ENCODE data around the gene RASSF5. TPM values are rescaled to one million over a fixed set of nuclear protein-coding genes. Genes with fewer than 3 reads are reported as not detected.

RASSF5 gene
- total and polyA plus RNA-seq, 2 of the 13 experiments (the other 11 are each of a cell fraction or from before 2014, with no cell fraction given): 0.18 to 0.40 TPM

DNA sequence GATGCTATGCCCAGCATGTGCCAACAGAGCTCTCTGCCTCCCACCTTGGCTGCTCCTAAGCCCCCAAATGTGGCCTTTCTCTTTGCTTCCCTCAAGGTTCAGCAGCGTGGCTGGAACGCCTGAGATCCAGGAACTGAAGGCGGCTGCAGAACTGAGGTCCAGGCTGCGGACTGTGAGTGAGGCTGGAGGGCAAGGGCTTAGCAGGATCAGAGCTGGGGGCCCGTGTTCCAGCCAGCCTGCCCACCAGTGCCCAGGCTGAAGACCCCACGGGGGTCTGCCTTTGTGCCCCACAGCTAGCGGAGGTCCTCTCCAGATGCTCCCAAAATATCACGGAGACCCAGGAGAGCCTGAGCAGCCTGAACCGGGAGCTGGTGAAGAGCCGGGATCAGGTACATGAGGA, 22.4 kb upstream of the RASSF5 start:
- TF ChIP-seq DNMT1 (CRISPR knock-in tag; IDR thresholded peaks at IDR 0.05) (no peak), RORA (CRISPR knock-in tag; IDR thresholded peaks at IDR 0.05) (no peak), ZNF724P (CRISPR knock-in tag; IDR thresholded peaks at IDR 0.05; ENCODE audit: borderline replicate concordance) (no peak), ZNF557 (CRISPR knock-in tag; IDR thresholded peaks at IDR 0.05) (no peak), ZNF850 (CRISPR knock-in tag; conservative IDR thresholded peaks at IDR 0.05) (no peak), SRF (IDR thresholded peaks at IDR 0.05; ENCODE audit: low read depth, low read length) (no peak), ZNF710 (CRISPR knock-in tag; IDR thresholded peaks at IDR 0.05; ENCODE audit: borderline replicate concordance) (no peak), FOXO4 (CRISPR knock-in tag; conservative IDR thresholded peaks at IDR 0.05) (no peak), THYN1 (CRISPR knock-in tag; IDR thresholded peaks at IDR 0.05; ENCODE audit: borderline replicate concordance, low read depth) (no peak), SIX1 (CRISPR knock-in tag; IDR thresholded peaks at IDR 0.05; ENCODE audit: borderline replicate concordance) (no peak), SAFB2 (CRISPR knock-in tag; IDR thresholded peaks at IDR 0.05; ENCODE audit: borderline replicate concordance, low read depth) (no peak), ZNF720 (CRISPR knock-in tag; IDR thresholded peaks at IDR 0.05) (no peak)
- ChIA-PET CTCF (ENCODE audit: low intra/inter-chr PET ratio, low total read pairs) (no interaction called here), POLR2A (no interaction called here)
- no peak for ATAC-seq
- FAIRE-seq: no peak
- Histone ChIP-seq H3K4me2 (ENCODE audit: low read depth, low read length) (no peak overlapping the region), H3K4me1 (ENCODE audit: insufficient read depth, low read length) (no peaks in the 10 kb centered on the region), H2AFZ (ENCODE audit: low read length) (no peak overlapping the region), H3K36me3 (replicated peaks in 1 of 2; ENCODE audit: control insufficient read depth in 1 of 2, insufficient read depth in 2 of 2, low read length in 2 of 2) (peaks cover 1 to 2% of the 10 kb centered on the region in 2 experiments; a peak in 1 of 5 replicates), H4K20me1 (ENCODE audit: insufficient read depth, low read length) (no peaks in the 10 kb centered on the region), H3K27me3 (ENCODE audit: control insufficient read depth in 1 of 2, insufficient read depth in 2 of 2, low read length in 2 of 2) (no peaks in the 10 kb centered on the region), H3K27ac (ENCODE audit: extremely low read length, insufficient read depth, low read length) (no peak overlapping the region), H3K4me3 (replicated peaks in 1 of 3; ENCODE audit: insufficient read depth in 1 of 3, low read depth in 2 of 3, low read length in 3 of 3) (no peak overlapping the region), H3K79me2 (ENCODE audit: insufficient read depth, low read length) (no peaks in the 10 kb centered on the region), H3K9ac (ENCODE audit: insufficient read depth, low read depth, low read length) (no peak overlapping the region), H3K9me3 (ENCODE audit: low read length) (no peaks in the 10 kb centered on the region)
- intact Hi-C loops (cut with micrococcal nuclease; ENCODE audit: unreplicated experiment): no loop called here
- no peak for DNase-seq (ENCODE audit: low spot score)
- WGBS (ENCODE audit: low lambda C conversion rate): 100% methylated on average over 2 of the region's 10 CpGs
- BruUV-seq (replicated peaks): no TSS peak
- in situ Hi-C loops (cut with HindIII; ENCODE audit: extremely low pct_ligation_motif_present, low pct_unique_long_range_greater_than_20kb): loop anchor here (5.0 kb wide), 1 partner anchor 97 kb away; no protein-coding TSS in a partner anchor
